ENCODE results near the gene CNGB1.
A peak's percentile ranks its signal among the peaks of the same experiment; 100 is the strongest.

Gene CNGB1

GRCh38 chr16:57842601-57843000, 128.3 kb downstream of the CNGB1 start:
- no peaks in the 10 kb centered on the region for H3K79me2 ChIP-seq (ENCODE audit: control insufficient read depth, insufficient read depth, low read length, poor library complexity)
- H2AFZ ChIP-seq (ENCODE audit: insufficient read depth, low read length, poor library complexity), result no peak overlapping the region
- no peak overlapping the region for H3K9ac ChIP-seq (ENCODE audit: low read length)
- peaks cover 7% of the 10 kb centered on the region for H3K79me1 ChIP-seq (ENCODE audit: low read length)
- H3K27me3 ChIP-seq (ENCODE audit: insufficient read depth, low read length), result no peaks in the 10 kb centered on the region
- H2BK120ac ChIP-seq (ENCODE audit: insufficient read depth, low read length, poor library complexity), result peak overlapping the region; percentile 85
- peaks cover 17 to 23% of the 10 kb centered on the region in 2 experiments for H3K4me1 ChIP-seq (ENCODE audit: control insufficient read depth in 1 of 2, insufficient read depth in 2 of 2, low read length in 2 of 2)
- no peak overlapping the region for H4K8ac ChIP-seq (ENCODE audit: low read depth, low read length)
- DNase-seq, result no peak
- no peak overlapping the region for H2BK5ac ChIP-seq (ENCODE audit: low read depth, low read length, poor library complexity)
- no peaks in the 10 kb centered on the region for H3K9me3 ChIP-seq (ENCODE audit: insufficient read depth, low read depth, low read length)
- H4K91ac ChIP-seq (ENCODE audit: low read depth, low read length), result peak overlapping the region; percentile 62
- no peak overlapping the region for H3K18ac ChIP-seq (ENCODE audit: low read length)
- peak overlapping the region; percentile 42 for H3K27ac ChIP-seq (ENCODE audit: low read depth, low read length)
- no peak overlapping the region for H3K14ac ChIP-seq (ENCODE audit: low read length)
- H3K4me2 ChIP-seq (ENCODE audit: low read length), result no peak overlapping the region
- H4K12ac ChIP-seq (ENCODE audit: low read depth, low read length), result no peak overlapping the region
- no peaks in the 10 kb centered on the region for H3K36me3 ChIP-seq (ENCODE audit: control insufficient read depth in 1 of 2, insufficient read depth in 2 of 2, low read length in 2 of 2)
- H3K4me3 ChIP-seq (ENCODE audit: low read depth, low read length), result no peak overlapping the region
- H3K23ac ChIP-seq (ENCODE audit: low read length), result no peak overlapping the region
- no CpG with 5 or more reads among the region's 5 CpGs for WGBS (ENCODE audit: extremely low coverage, insufficient coverage, insufficient read length)
- no peak overlapping the region for H2BK12ac ChIP-seq (ENCODE audit: low read length)
- no peak overlapping the region for H2AK5ac ChIP-seq (ENCODE audit: low read length)
- H3K4ac ChIP-seq (ENCODE audit: low read depth, low read length), result no peak overlapping the region

GRCh38 chr16:57840833-57841232, 130.1 kb downstream of the CNGB1 start:
- H4K91ac ChIP-seq (ENCODE audit: low read depth, low read length), result peak overlapping the region; percentile 20
- no peak overlapping the region for H2AK5ac ChIP-seq (ENCODE audit: low read length)
- no peak overlapping the region for H2BK5ac ChIP-seq (ENCODE audit: low read depth, low read length, poor library complexity)
- peak overlapping the region; percentile 34 for H2BK12ac ChIP-seq (ENCODE audit: low read length)
- no peak overlapping the region for H2AFZ ChIP-seq (ENCODE audit: insufficient read depth, low read length, poor library complexity)
- WGBS (ENCODE audit: extremely low coverage, insufficient coverage, insufficient read length), result no CpG with 5 or more reads among the region's 8 CpGs
- no peak overlapping the region for H3K4me3 ChIP-seq (ENCODE audit: low read depth, low read length)
- H3K4me1 ChIP-seq (ENCODE audit: control insufficient read depth in 1 of 2, insufficient read depth in 2 of 2, low read length in 2 of 2), result peaks cover 12 to 19% of the 10 kb centered on the region in 2 experiments
- no peak overlapping the region for H3K4me2 ChIP-seq (ENCODE audit: low read length)
- no peak for DNase-seq
- peak overlapping the region; percentile 5 for H4K8ac ChIP-seq (ENCODE audit: low read depth, low read length)
- no peak overlapping the region for H4K12ac ChIP-seq (ENCODE audit: low read depth, low read length)
- H3K27me3 ChIP-seq (ENCODE audit: insufficient read depth, low read length), result no peaks in the 10 kb centered on the region
- no peak overlapping the region for H3K4ac ChIP-seq (ENCODE audit: low read depth, low read length)
- no peak overlapping the region for H3K23ac ChIP-seq (ENCODE audit: low read length)
- no peak overlapping the region for H3K27ac ChIP-seq (ENCODE audit: low read depth, low read length)
- H3K14ac ChIP-seq (ENCODE audit: low read length), result no peak overlapping the region
- H3K9me3 ChIP-seq (ENCODE audit: insufficient read depth, low read depth, low read length), result no peaks in the 10 kb centered on the region
- no peak overlapping the region for H2BK120ac ChIP-seq (ENCODE audit: insufficient read depth, low read length, poor library complexity)
- no peak overlapping the region for H3K18ac ChIP-seq (ENCODE audit: low read length)
- peaks cover 7% of the 10 kb centered on the region for H3K79me1 ChIP-seq (ENCODE audit: low read length)
- H3K9ac ChIP-seq (ENCODE audit: low read length), result no peak overlapping the region
- no peaks in the 10 kb centered on the region for H3K79me2 ChIP-seq (ENCODE audit: control insufficient read depth, insufficient read depth, low read length, poor library complexity)
- H3K36me3 ChIP-seq (ENCODE audit: control insufficient read depth in 1 of 2, insufficient read depth in 2 of 2, low read length in 2 of 2), result no peaks in the 10 kb centered on the region

GRCh38 chr16:57838161-57838560, 132.8 kb downstream of the CNGB1 start:
- no peaks in the 10 kb centered on the region for H3K27me3 ChIP-seq (ENCODE audit: insufficient read depth, low read length)
- no peak overlapping the region for H3K9ac ChIP-seq (ENCODE audit: low read length)
- no peak overlapping the region for H2BK12ac ChIP-seq (ENCODE audit: low read length)
- no peak overlapping the region for H3K4me2 ChIP-seq (ENCODE audit: low read length)
- H2BK5ac ChIP-seq (ENCODE audit: low read depth, low read length, poor library complexity), result no peak overlapping the region
- no peak overlapping the region for H3K23ac ChIP-seq (ENCODE audit: low read length)
- no peak overlapping the region for H4K12ac ChIP-seq (ENCODE audit: low read depth, low read length)
- no peaks in the 10 kb centered on the region for H3K36me3 ChIP-seq (ENCODE audit: control insufficient read depth in 1 of 2, insufficient read depth in 2 of 2, low read length in 2 of 2)
- no CpG with 5 or more reads among the region's 13 CpGs for WGBS (ENCODE audit: extremely low coverage, insufficient coverage, insufficient read length)
- no peak overlapping the region for H3K18ac ChIP-seq (ENCODE audit: low read length)
- H4K8ac ChIP-seq (ENCODE audit: low read depth, low read length), result no peak overlapping the region
- H2AFZ ChIP-seq (ENCODE audit: insufficient read depth, low read length, poor library complexity), result no peak overlapping the region
- H3K4me1 ChIP-seq (ENCODE audit: control insufficient read depth in 1 of 2, insufficient read depth in 2 of 2, low read length in 2 of 2), result peaks cover 6 to 8% of the 10 kb centered on the region in 2 experiments
- H3K79me1 ChIP-seq (ENCODE audit: low read length), result peaks cover 5% of the 10 kb centered on the region
- H2AK5ac ChIP-seq (ENCODE audit: low read length), result no peak overlapping the region
- no peak overlapping the region for H3K14ac ChIP-seq (ENCODE audit: low read length)
- H3K4me3 ChIP-seq (ENCODE audit: low read depth, low read length), result no peak overlapping the region
- no peak overlapping the region for H4K91ac ChIP-seq (ENCODE audit: low read depth, low read length)
- H3K79me2 ChIP-seq (ENCODE audit: control insufficient read depth, insufficient read depth, low read length, poor library complexity), result no peaks in the 10 kb centered on the region
- H3K27ac ChIP-seq (ENCODE audit: low read depth, low read length), result no peak overlapping the region
- H3K4ac ChIP-seq (ENCODE audit: low read depth, low read length), result no peak overlapping the region
- peak; percentile 78 to 81 for DNase-seq
- H3K9me3 ChIP-seq (ENCODE audit: insufficient read depth, low read depth, low read length), result no peaks in the 10 kb centered on the region
- H2BK120ac ChIP-seq (ENCODE audit: insufficient read depth, low read length, poor library complexity), result no peak overlapping the region

- no peak overlapping the region for H3K9ac ChIP-seq (ENCODE audit: low read length)
- no peak overlapping the region for H3K23ac ChIP-seq (ENCODE audit: low read length)
- no peak overlapping the region for H2AFZ ChIP-seq (ENCODE audit: insufficient read depth, low read length, poor library complexity)
- no peak overlapping the region for H2BK12ac ChIP-seq (ENCODE audit: low read length)
- H4K12ac ChIP-seq (ENCODE audit: low read depth, low read length), result no peak overlapping the region
- no peak overlapping the region for H3K4ac ChIP-seq (ENCODE audit: low read depth, low read length)
- H2BK5ac ChIP-seq (ENCODE audit: low read depth, low read length, poor library complexity), result no peak overlapping the region
- no peak overlapping the region for H2AK5ac ChIP-seq (ENCODE audit: low read length)
- no peak overlapping the region for H4K91ac ChIP-seq (ENCODE audit: low read depth, low read length)
- H3K18ac ChIP-seq (ENCODE audit: low read length), result no peak overlapping the region
- H2BK120ac ChIP-seq (ENCODE audit: insufficient read depth, low read length, poor library complexity), result no peak overlapping the region
- H3K27me3 ChIP-seq (ENCODE audit: insufficient read depth, low read length), result no peaks in the 10 kb centered on the region
- H3K9me3 ChIP-seq (ENCODE audit: insufficient read depth, low read depth, low read length), result no peaks in the 10 kb centered on the region
- H3K4me3 ChIP-seq (ENCODE audit: low read depth, low read length), result no peak overlapping the region
- no peak overlapping the region for H3K27ac ChIP-seq (ENCODE audit: low read depth, low read length)
- H3K4me1 ChIP-seq (ENCODE audit: control insufficient read depth in 1 of 2, insufficient read depth in 2 of 2, low read length in 2 of 2), result peaks cover 6 to 8% of the 10 kb centered on the region in 2 experiments
- H3K79me2 ChIP-seq (ENCODE audit: control insufficient read depth, insufficient read depth, low read length, poor library complexity), result no peaks in the 10 kb centered on the region
- H4K8ac ChIP-seq (ENCODE audit: low read depth, low read length), result no peak overlapping the region
- no CpG with 5 or more reads among the region's 10 CpGs for WGBS (ENCODE audit: extremely low coverage, insufficient coverage, insufficient read length)
- H3K79me1 ChIP-seq (ENCODE audit: low read length), result peaks cover 5% of the 10 kb centered on the region
- H3K36me3 ChIP-seq (ENCODE audit: control insufficient read depth in 1 of 2, insufficient read depth in 2 of 2, low read length in 2 of 2), result no peaks in the 10 kb centered on the region
- no peak overlapping the region for H3K4me2 ChIP-seq (ENCODE audit: low read length)
- DNase-seq, result no peak
- H3K14ac ChIP-seq (ENCODE audit: low read length), result no peak overlapping the region
Observed at GRCh38 chr16:57837305-57838125, 133.4 kb downstream of the CNGB1 start.

Measured in trophoblast cell (in vitro differentiated cells and primary cell).